ENCODE data around the gene AP3B1.

DNA sequence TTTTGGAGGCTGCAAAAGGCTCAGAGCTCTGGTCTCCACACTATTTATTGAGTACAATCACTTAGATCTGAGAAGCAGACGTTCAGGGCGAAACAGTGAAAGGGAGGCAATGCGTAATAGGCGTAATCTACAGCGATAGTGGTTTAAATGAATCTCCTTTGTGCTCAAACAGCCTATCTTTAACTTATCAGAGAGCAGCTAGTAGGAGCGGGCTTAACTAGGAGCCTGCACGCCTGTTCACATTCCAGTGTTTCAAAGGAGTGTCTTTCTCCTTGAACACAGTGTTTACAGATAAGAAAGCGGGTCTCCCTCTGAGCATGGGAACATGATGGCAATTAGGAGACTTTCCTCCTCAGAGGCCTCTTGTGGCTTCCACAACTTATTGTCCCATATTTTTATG is 49.4 kb downstream of the AP3B1 start:
- no peak for TF ChIP-seq POLR2A (IDR thresholded peaks at IDR 0.05)
- TF ChIP-seq CTCF (IDR thresholded peaks at IDR 0.05) = no peak
